OCI-LY3 (cell line): Measurements from ENCODE around the gene NKIRAS2.

ENCODE experiments used
- H2AFZ ChIP-seq: fragments of 200-600, 300-600 bp; shearing (Covaris generic); 2 replicates; pipeline ENCODE4 v1.6.0; 2014; ENCODE audit warnings: antibody characterized with exemption, low read depth, low read length
- H3K27ac ChIP-seq: fragments of 200-600, 300-600 bp; sonication (generic); 2 replicates; pipeline ENCODE4 v1.5.1; 2014; ENCODE audit warnings: mild to moderate bottlenecking, low read length, moderate library complexity, mixed read lengths
- H3K27me3 ChIP-seq: fragments of 200-600, 300-600 bp; sonication (generic); 2 replicates; pipeline ENCODE4 v1.6.1; 2014; ENCODE audit warnings: low read depth, low read length, mixed read lengths
- H3K36me3 ChIP-seq: fragments of 200-600, 300-600 bp; sonication (generic); replicated peaks from 2 replicates; pipeline ENCODE3; 2014; ENCODE audit warnings: low read depth, low read length, mixed read lengths
- H3K4me1 ChIP-seq: fragments of 300-600, 200-600 bp; sonication (generic); 2 replicates; pipeline ENCODE4 v1.6.1; 2014; ENCODE audit warnings: low read length, mixed read lengths
- H3K4me2 ChIP-seq: fragments of 200-600, 300-600 bp; sonication (generic); 2 replicates; pipeline ENCODE4 v1.6.1; 2014; ENCODE audit warnings: low read length, mixed read lengths
- H3K4me3 ChIP-seq: fragments of 300-600, 200-600 bp; sonication (generic); 2 replicates; pipeline ENCODE4 v1.5.1; 2014; ENCODE audit warnings: antibody characterized with exemption, mild to moderate bottlenecking, low read length, moderate library complexity
- H3K79me2 ChIP-seq: fragments of 300-600, 200-600 bp; shearing (Covaris generic); 2 replicates; pipeline ENCODE4 v1.6.1; 2014; ENCODE audit warnings: mild to moderate bottlenecking, low read length, mixed read lengths
- H3K9ac ChIP-seq: fragments of 300-600, 200-600 bp; shearing (Covaris generic); 2 replicates; pipeline ENCODE4 v1.6.0; 2014; ENCODE audit warnings: mild to moderate bottlenecking, low read length, moderate library complexity
- H3K9me3 ChIP-seq: fragments of 200-600, 300-600 bp; shearing (Covaris generic); 2 replicates; pipeline ENCODE4 v1.6.1; 2014; ENCODE audit warnings: low read length, mixed read lengths; ENCODE audit not compliant: insufficient read depth
- H4K20me1 ChIP-seq: fragments of 200-600, 300-600 bp; sonication (generic); 2 replicates; pipeline ENCODE4 v1.6.1; 2016; ENCODE audit warnings: low read length, mixed read lengths; ENCODE audit not compliant: insufficient read depth
- CTCF ChIP-seq: fragments of 200-600, 300-600 bp; sonication (generic); IDR thresholded peaks from 2 replicates; pipeline ENCODE4 v1.5.1; 2014; ENCODE audit warnings: antibody characterized with exemption, low read length, low read depth
- EZH2phosphoT487 ChIP-seq: fragments of 200-600 bp; shearing (Covaris generic); IDR thresholded peaks from 2 replicates; pipeline ENCODE4 v1.6.1; 2018; ENCODE audit warnings: antibody characterized with exemption, mixed run types, low read depth

Gene NKIRAS2

GRCh38 chr17:42052346-42052877 is 32.5 kb downstream of the NKIRAS2 start:
- peaks cover 35% of the 10 kb centered on the region; the same call in 1 of the 2 replicates for H3K79me2 ChIP-seq
- peaks cover 11% of the 10 kb centered on the region; the same call in 1 of the 2 replicates for H3K4me1 ChIP-seq
- H3K36me3 ChIP-seq, result peaks cover 45% of the 10 kb centered on the region
- no peak overlapping the region for H3K4me2 ChIP-seq
- H3K27me3 ChIP-seq, result no peaks in the 10 kb centered on the region
- TF ChIP-seq CTCF (no peak), EZH2phosphoT487 (no peak)
- H3K9me3 ChIP-seq, result peaks cover 5% of the 10 kb centered on the region; the same call in 1 of the 2 replicates
- H2AFZ ChIP-seq, result no peak overlapping the region
- peaks cover 74% of the 10 kb centered on the region for H4K20me1 ChIP-seq
- H3K27ac ChIP-seq, result no peak overlapping the region
- H3K4me3 ChIP-seq, result no peak overlapping the region
- H3K9ac ChIP-seq, result no peak overlapping the region

DNA sequence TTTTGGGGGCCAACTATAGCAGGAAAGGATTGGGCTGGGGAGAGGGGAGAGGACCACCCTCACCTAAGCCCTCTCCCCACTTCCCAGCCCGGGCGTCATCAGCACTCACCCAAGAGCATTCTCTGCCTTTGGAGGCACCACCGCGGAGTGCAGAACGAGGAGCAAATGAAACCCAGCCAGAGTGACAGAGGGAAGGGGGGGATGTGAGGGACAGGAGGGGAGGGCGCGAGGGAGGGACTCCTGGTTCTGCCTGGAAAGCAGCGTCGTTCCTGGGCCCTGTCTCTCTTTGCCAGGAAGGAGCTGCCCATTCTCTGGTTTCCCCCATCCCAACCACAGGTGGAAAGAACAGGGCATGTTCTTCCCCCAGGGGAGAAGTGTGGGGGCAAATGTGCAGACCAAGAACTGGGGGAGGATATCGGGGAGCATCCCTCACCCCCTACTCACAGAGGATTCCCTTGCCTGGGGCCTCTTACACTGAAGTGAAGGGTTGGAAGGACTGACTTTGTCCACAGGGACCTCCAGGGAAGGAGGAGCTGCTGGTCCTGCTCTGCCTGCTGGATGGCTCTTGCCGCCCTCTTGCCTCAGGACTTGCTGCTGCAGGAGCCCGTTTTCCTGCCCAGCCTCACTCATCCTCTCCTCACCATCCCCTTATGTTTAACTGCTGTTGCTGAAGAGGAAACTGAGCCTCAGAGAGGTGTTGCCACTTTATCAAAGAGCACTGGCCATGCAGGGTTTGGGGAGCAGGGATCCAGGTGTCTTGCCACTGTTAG is 34.0 kb downstream of the NKIRAS2 start:
- Histone ChIP-seq H3K79me2 (peaks cover 35% of the 10 kb centered on the region; the same call in 1 of the 2 replicates), H3K4me3 (no peak overlapping the region), H3K4me2 (no peak overlapping the region), H3K27me3 (no peaks in the 10 kb centered on the region), H4K20me1 (peaks cover 67% of the 10 kb centered on the region), H3K9me3 (peaks cover 6% of the 10 kb centered on the region; the same call in 1 of the 2 replicates), H3K27ac (no peak overlapping the region), H3K4me1 (peaks cover 12% of the 10 kb centered on the region; the same call in 1 of the 2 replicates), H3K9ac (no peak overlapping the region), H2AFZ (no peak overlapping the region), H3K36me3 (peaks cover 58% of the 10 kb centered on the region)
- TF ChIP-seq EZH2phosphoT487 (no peak), CTCF (no peak)

DNA sequence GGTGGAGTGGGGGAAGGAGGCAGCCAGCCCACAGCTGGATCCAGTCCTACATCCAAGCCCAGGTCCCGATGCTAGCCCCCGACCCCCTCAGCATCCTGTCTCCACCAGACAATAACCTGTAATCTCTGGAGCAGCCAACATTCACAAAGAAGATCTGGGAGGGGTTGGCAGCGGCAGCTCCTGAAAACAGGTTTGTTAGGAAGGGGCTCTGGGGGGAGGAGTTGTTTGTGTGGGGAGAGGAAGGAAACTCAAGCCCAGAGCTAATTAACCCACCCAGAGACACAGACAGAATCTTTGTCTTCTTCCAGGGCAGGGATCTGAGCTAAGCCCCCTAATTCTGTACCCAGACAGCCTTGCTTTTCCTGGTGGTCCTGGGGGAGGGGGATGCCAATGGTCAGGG is 35.1 kb downstream of the NKIRAS2 start:
- H3K9me3 ChIP-seq, result peaks cover 6% of the 10 kb centered on the region; the same call in 1 of the 2 replicates
- H4K20me1 ChIP-seq, result peaks cover 56% of the 10 kb centered on the region
- no peak overlapping the region for H3K4me3 ChIP-seq
- no peak overlapping the region for H3K9ac ChIP-seq
- H3K27ac ChIP-seq, result no peak overlapping the region
- H2AFZ ChIP-seq, result no peak overlapping the region
- peaks cover 28% of the 10 kb centered on the region; the same call in 1 of the 2 replicates for H3K79me2 ChIP-seq
- peaks cover 12% of the 10 kb centered on the region; the same call in 1 of the 2 replicates for H3K4me1 ChIP-seq
- H3K36me3 ChIP-seq, result peaks cover 65% of the 10 kb centered on the region
- H3K27me3 ChIP-seq, result no peaks in the 10 kb centered on the region
- TF ChIP-seq CTCF (no peak), EZH2phosphoT487 (no peak)
- no peak overlapping the region for H3K4me2 ChIP-seq

GRCh38 chr17:42055496-42055895 is 35.6 kb downstream of the NKIRAS2 start:
- H3K4me2 ChIP-seq, result no peak overlapping the region

More at GRCh38 chr17:42055496-42055895, 35.6 kb downstream of the NKIRAS2 start:
- Histone ChIP-seq H3K27me3 (no peaks in the 10 kb centered on the region), H3K4me3 (no peak overlapping the region), H2AFZ (no peak overlapping the region), H3K79me2 (peaks cover 28% of the 10 kb centered on the region; the same call in 1 of the 2 replicates), H4K20me1 (peaks cover 57% of the 10 kb centered on the region), H3K36me3 (peaks cover 69% of the 10 kb centered on the region), H3K9me3 (peaks cover 6% of the 10 kb centered on the region; the same call in 1 of the 2 replicates), H3K27ac (no peak overlapping the region), H3K4me1 (peaks cover 12% of the 10 kb centered on the region; the same call in 1 of the 2 replicates), H3K9ac (no peak overlapping the region)
- no peak for TF ChIP-seq EZH2phosphoT487
- TF ChIP-seq CTCF, result no peak
